Right atrium auricular region (tissue), 2 donors: ENCODE data around the gene CCDC102B. TPM values are rescaled to one million over a fixed set of nuclear protein-coding genes. Genes with fewer than 3 reads are reported as not detected.

ENCODE experiments used
- DNase-seq: peaks from one replicate; pipeline ENCODE4 v3.0.0-alpha.2; 2019; ENCODE audit warnings: low spot score
- H3K27ac ChIP-seq, 2 donors: fragments of 200-600 bp; sonication (generic); 1 replicate in 1 of 2; 2 replicates in 1 of 2; pipeline ENCODE4 v1.5.1; 2016 to 2019
- H3K27me3 ChIP-seq, 2 donors: fragments of 200-600 bp; sonication (generic); one replicate each; pipeline versions ENCODE4 v1.5.1 to v1.6.0; 2017 to 2019
- H3K36me3 ChIP-seq: fragments of 200-600 bp; sonication (generic); one replicate; pipeline ENCODE4 v1.5.1; 2016
- H3K4me1 ChIP-seq, 2 donors: fragments of 200-600 bp; sonication (generic); one replicate each; pipeline versions ENCODE4 v1.5.1 to v1.6.0; 2017 to 2019
- H3K4me3 ChIP-seq, 2 donors: fragments of 200-600 bp; sonication (generic); 1 replicate in 1 of 2; 2 replicates in 1 of 2; pipeline ENCODE4 v1.5.1; 2017 to 2019; ENCODE audit warnings: mild to moderate bottlenecking in 1 of 2, moderate library complexity in 1 of 2
- H3K9me3 ChIP-seq, 2 donors: fragments of 200-600 bp; sonication (generic); one replicate each; pipeline ENCODE4 v1.5.1; 2019
- total RNA-seq, 2 donors: library from RNA; depleted of rRNA; stranded (reverse); fragments of >200 nt; gene quantifications; one replicate each; pipeline ENCODE4 v1.1.0, GENCODE V29; 2016
- TF ChIP-seq, protein P1 (sequence below), 2 donors: fragments of 200-600 bp; sonication (generic); IDR thresholded peaks; one replicate each; pipeline ENCODE4 v1.5.1; 2019; ENCODE audit warnings: antibody characterized with exemption in 2 of 2

CCDC102B gene
- total RNA-seq, 2 donors from 2014 or later, result 2.5 to 5.9 TPM

DNA sequence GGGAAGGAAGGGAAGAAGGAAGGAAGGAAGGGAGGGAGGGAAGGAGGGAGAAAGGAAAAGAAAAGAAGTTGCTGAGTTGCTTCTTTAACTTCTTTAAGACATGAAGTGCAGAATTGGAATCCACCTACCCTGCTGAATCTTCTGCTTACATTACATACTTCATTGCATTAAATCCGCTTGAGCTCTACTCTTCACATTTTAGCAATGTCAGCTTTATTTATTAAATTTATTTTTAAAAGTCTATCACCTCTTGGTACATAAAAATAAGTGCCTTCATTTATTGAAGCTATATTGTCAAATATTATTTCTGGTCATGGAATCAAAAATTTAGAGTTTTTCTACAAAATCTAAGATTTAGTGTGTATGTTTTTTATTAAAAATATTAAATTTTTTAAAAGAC lies 284.6 kb downstream of the CCDC102B start:
- Histone ChIP-seq H3K4me3 (no peak overlapping the region), H3K36me3 (no peaks in the 10 kb centered on the region), H3K9me3 (no peaks in the 10 kb centered on the region), H3K27me3 (no peaks in the 10 kb centered on the region), H3K27ac (no peak overlapping the region), H3K4me1 (no peaks in the 10 kb centered on the region)
- TF ChIP-seq, protein P1, sequence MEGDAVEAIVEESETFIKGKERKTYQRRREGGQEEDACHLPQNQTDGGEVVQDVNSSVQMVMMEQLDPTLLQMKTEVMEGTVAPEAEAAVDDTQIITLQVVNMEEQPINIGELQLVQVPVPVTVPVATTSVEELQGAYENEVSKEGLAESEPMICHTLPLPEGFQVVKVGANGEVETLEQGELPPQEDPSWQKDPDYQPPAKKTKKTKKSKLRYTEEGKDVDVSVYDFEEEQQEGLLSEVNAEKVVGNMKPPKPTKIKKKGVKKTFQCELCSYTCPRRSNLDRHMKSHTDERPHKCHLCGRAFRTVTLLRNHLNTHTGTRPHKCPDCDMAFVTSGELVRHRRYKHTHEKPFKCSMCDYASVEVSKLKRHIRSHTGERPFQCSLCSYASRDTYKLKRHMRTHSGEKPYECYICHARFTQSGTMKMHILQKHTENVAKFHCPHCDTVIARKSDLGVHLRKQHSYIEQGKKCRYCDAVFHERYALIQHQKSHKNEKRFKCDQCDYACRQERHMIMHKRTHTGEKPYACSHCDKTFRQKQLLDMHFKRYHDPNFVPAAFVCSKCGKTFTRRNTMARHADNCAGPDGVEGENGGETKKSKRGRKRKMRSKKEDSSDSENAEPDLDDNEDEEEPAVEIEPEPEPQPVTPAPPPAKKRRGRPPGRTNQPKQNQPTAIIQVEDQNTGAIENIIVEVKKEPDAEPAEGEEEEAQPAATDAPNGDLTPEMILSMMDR (IDR thresholded peaks at IDR 0.05), result no peak
- no peak for DNase-seq

DNA sequence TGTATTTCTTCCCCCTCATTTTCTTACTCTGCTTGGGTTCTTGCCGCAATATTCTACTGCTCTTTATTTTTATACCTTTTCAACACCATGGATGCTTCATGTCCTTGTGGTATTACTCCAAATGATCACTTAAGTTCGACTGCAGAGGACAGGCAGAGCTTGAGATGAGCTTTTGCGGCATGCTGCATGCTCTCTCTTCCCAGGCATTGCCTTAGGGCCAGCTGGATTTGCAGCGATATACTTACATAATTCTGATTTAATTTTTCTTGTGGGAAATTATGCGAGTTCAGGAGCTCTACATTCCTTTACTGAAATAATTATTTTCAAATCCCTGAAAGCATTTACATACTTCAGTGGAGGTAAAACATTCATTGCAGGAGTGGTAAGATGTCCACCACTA lies 288.1 kb downstream of the CCDC102B start:
- Histone ChIP-seq H3K9me3 (no peaks in the 10 kb centered on the region), H3K4me3 (no peak overlapping the region), H3K27ac (no peak overlapping the region), H3K4me1 (no peaks in the 10 kb centered on the region), H3K27me3 (no peaks in the 10 kb centered on the region), H3K36me3 (no peaks in the 10 kb centered on the region)
- no peak for DNase-seq
- TF ChIP-seq, protein P1 (IDR thresholded peaks at IDR 0.05), result no peak

DNA sequence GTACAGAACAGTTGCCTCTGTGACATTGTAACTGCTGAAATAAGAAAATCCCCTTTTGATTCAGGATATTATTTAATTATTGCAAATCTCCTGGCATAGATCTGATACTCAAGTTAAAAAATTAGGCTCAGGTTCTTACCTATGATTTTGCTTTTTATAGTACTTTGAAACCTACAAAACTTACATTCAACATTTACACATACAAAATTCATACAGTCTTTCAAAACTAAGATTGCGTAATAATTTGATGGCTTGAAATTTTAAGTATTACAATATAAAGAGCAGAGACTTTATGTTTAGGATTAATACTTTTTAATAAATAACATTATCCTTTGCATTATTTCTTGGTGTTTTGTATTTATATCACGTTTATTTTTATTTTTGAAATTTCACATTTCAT lies 291.1 kb downstream of the CCDC102B start:
- no peak overlapping the region for H3K4me3 ChIP-seq
- H3K36me3 ChIP-seq, result no peaks in the 10 kb centered on the region
- no peaks in the 10 kb centered on the region for H3K4me1 ChIP-seq
- H3K9me3 ChIP-seq, result no peaks in the 10 kb centered on the region
- no peaks in the 10 kb centered on the region for H3K27me3 ChIP-seq
- no peak for DNase-seq
- no peak overlapping the region for H3K27ac ChIP-seq
- TF ChIP-seq, protein P1 (IDR thresholded peaks at IDR 0.05), result no peak

GRCh38 chr18:69097349-69097748 lies 299.5 kb downstream of the CCDC102B start:
- DNase-seq, result no peak
- no peaks in the 10 kb centered on the region for H3K27me3 ChIP-seq
- H3K9me3 ChIP-seq, result no peaks in the 10 kb centered on the region
- no peak overlapping the region for H3K4me3 ChIP-seq
- no peaks in the 10 kb centered on the region for H3K36me3 ChIP-seq
- TF ChIP-seq, protein P1 (IDR thresholded peaks at IDR 0.05), result no peak
- H3K4me1 ChIP-seq, result no peaks in the 10 kb centered on the region
- H3K27ac ChIP-seq, result no peak overlapping the region

- Histone ChIP-seq H3K9me3 (no peaks in the 10 kb centered on the region), H3K4me3 (no peak overlapping the region), H3K27ac (no peak overlapping the region), H3K27me3 (no peaks in the 10 kb centered on the region), H3K4me1 (no peaks in the 10 kb centered on the region), H3K36me3 (no peaks in the 10 kb centered on the region)
- DNase-seq, result no peak
- TF ChIP-seq, protein P1 (IDR thresholded peaks at IDR 0.05), result no peak
These were observed 305.1 kb downstream of the CCDC102B start for GRCh38 chr18:69102959-69103358.

Other genes starting within 250 kb of the CCDC102B start
- gene TMX3, start 83.0 kb upstream of the CCDC102B start, total RNA-seq, result 10 to 100 TPM; 17.7 to 27.6 TPM